ENCODE data around the gene PROSER3.
"Not testable (repeated sequence)": the region's sequence is repeated elsewhere in the genome, so short reads cannot be mapped to it uniquely, and the experiment has no call there.

PROSER3 gene

GRCh38 chr19:35789978-35790944, 32.3 kb downstream of the PROSER3 start:
- FAIRE-seq, result no peak
- no peak for TF ChIP-seq CTCF (IDR thresholded peaks at IDR 0.05; ENCODE audit: insufficient read depth, missing control alignments)
- DNase-seq (ENCODE audit: insufficient read length, low spot score), result no peak

- peak; percentile 21 for TF ChIP-seq CTCF (IDR thresholded peaks at IDR 0.05; ENCODE audit: insufficient read depth, missing control alignments)
- no peak for DNase-seq (ENCODE audit: insufficient read length, low spot score)
- FAIRE-seq, result no peak
Measured at GRCh38 chr19:35790981-35791813, 33.2 kb downstream of the PROSER3 start.

GRCh38 chr19:35791814-35792279, 33.9 kb downstream of the PROSER3 start:
- no peak for DNase-seq (ENCODE audit: insufficient read length, low spot score)
- TF ChIP-seq CTCF (IDR thresholded peaks at IDR 0.05; ENCODE audit: insufficient read depth, missing control alignments), result no peak
- no peak for FAIRE-seq

GRCh38 chr19:35792312-35792711, 34.3 kb downstream of the PROSER3 start:
- DNase-seq (ENCODE audit: insufficient read length, low spot score) (no peak), FAIRE-seq (no peak)
- no peak for TF ChIP-seq CTCF (IDR thresholded peaks at IDR 0.05; ENCODE audit: insufficient read depth, missing control alignments)

- no peak for FAIRE-seq
- no peak for DNase-seq (ENCODE audit: insufficient read length, low spot score)
- TF ChIP-seq CTCF (IDR thresholded peaks at IDR 0.05; ENCODE audit: insufficient read depth, missing control alignments), result no peak
Measured at GRCh38 chr19:35792888-35793287, 34.9 kb downstream of the PROSER3 start.

- no peak for FAIRE-seq
- DNase-seq (ENCODE audit: insufficient read length, low spot score), result no peak
- TF ChIP-seq CTCF (IDR thresholded peaks at IDR 0.05; ENCODE audit: insufficient read depth, missing control alignments), result no peak
Measured at GRCh38 chr19:35793381-35794165, 35.6 kb downstream of the PROSER3 start.

- not testable (repeated sequence) for FAIRE-seq
Measured at GRCh38 chr19:35795564-35795963, 37.6 kb downstream of the PROSER3 start.

More at GRCh38 chr19:35795564-35795963, 37.6 kb downstream of the PROSER3 start:
- DNase-seq (ENCODE audit: insufficient read length, low spot score), result not testable (repeated sequence)

Data from D721Med (cell line).